DND-41 (cell line): ENCODE measurements around the gene ATP1A2.

Experiments used
- EZH2 ChIP-seq: IDR thresholded peaks from 3 replicates; pipeline ENCODE4 v1.6.1; 2012; ENCODE audit warnings: borderline replicate concordance, low read depth, mild to moderate bottlenecking, moderate library complexity, low read length, inconsistent platforms; ENCODE audit not compliant: severe bottlenecking
- TF ChIP-seq, protein P1 (sequence below): IDR thresholded peaks from 2 replicates; pipeline ENCODE4 v1.5.1; 2012; ENCODE audit warnings: borderline replicate concordance, low read length, moderate library complexity, mild to moderate bottlenecking; ENCODE audit not compliant: poor library complexity, severe bottlenecking; ENCODE audit errors: extremely low read depth

GRCh38 chr1:160124705-160125478 is 9.3 kb downstream of the ATP1A2 start:
- TF ChIP-seq, protein P1, sequence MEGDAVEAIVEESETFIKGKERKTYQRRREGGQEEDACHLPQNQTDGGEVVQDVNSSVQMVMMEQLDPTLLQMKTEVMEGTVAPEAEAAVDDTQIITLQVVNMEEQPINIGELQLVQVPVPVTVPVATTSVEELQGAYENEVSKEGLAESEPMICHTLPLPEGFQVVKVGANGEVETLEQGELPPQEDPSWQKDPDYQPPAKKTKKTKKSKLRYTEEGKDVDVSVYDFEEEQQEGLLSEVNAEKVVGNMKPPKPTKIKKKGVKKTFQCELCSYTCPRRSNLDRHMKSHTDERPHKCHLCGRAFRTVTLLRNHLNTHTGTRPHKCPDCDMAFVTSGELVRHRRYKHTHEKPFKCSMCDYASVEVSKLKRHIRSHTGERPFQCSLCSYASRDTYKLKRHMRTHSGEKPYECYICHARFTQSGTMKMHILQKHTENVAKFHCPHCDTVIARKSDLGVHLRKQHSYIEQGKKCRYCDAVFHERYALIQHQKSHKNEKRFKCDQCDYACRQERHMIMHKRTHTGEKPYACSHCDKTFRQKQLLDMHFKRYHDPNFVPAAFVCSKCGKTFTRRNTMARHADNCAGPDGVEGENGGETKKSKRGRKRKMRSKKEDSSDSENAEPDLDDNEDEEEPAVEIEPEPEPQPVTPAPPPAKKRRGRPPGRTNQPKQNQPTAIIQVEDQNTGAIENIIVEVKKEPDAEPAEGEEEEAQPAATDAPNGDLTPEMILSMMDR: no peak
- TF ChIP-seq EZH2: no peak
